SU-DHL-6 (cell line): Measurements from ENCODE around the gene CARMIL3.

ENCODE experiments used
- H2AFZ ChIP-seq: fragments of 200-600 bp; sonication (generic); 2 replicates; pipeline ENCODE4 v1.6.1; 2014; ENCODE audit warnings: low read depth, mild to moderate bottlenecking, moderate library complexity, mixed read lengths, antibody characterized with exemption, low read length; ENCODE audit not compliant: severe bottlenecking
- H3F3A ChIP-seq: fragments of 200-600 bp; shearing (Covaris generic); 2 replicates; pipeline ENCODE4 v1.6.0; 2016; ENCODE audit warnings: antibody characterized with exemption, mild to moderate bottlenecking; ENCODE audit not compliant: insufficient read depth
- H3K27ac ChIP-seq: fragments of 200-600 bp; sonication (generic); 2 replicates; pipeline ENCODE4 v1.5.1; 2016; ENCODE audit warnings: low read depth, mild to moderate bottlenecking, low read length, moderate library complexity, mixed read lengths
- H3K27me3 ChIP-seq: fragments of 200-600 bp; sonication (generic), shearing (Covaris generic); 2 replicates; pipeline ENCODE4 v1.6.0; 2014; ENCODE audit warnings: mild to moderate bottlenecking, low read length
- H3K36me3 ChIP-seq: fragments of 200-600 bp; sonication (generic); 2 replicates; pipeline ENCODE4 v1.6.1; 2014; ENCODE audit warnings: mild to moderate bottlenecking, low read length, mixed read lengths
- H3K4me2 ChIP-seq: fragments of 300-600, 200-600 bp; shearing (Covaris generic), sonication (generic); 2 replicates; pipeline ENCODE4 v1.6.0; 2014; ENCODE audit warnings: low read length, low read depth, mild to moderate bottlenecking; ENCODE audit not compliant: poor library complexity, severe bottlenecking
- H3K4me3 ChIP-seq: fragments of 200-600 bp; sonication (generic); 2 replicates; pipeline ENCODE4 v1.5.1; 2014; ENCODE audit warnings: antibody characterized with exemption, low read length, mild to moderate bottlenecking, mixed read lengths; ENCODE audit not compliant: insufficient read depth, poor library complexity, severe bottlenecking
- H3K79me2 ChIP-seq: fragments of 200-600 bp; sonication (generic); 2 replicates; pipeline ENCODE4 v1.6.1; 2014; ENCODE audit warnings: mild to moderate bottlenecking, low read length, moderate library complexity; ENCODE audit not compliant: insufficient read depth
- H3K9ac ChIP-seq: fragments of 200-600 bp; sonication (generic); 2 replicates; pipeline ENCODE4 v1.7.0; 2014; ENCODE audit warnings: mild to moderate bottlenecking, low read length
- H3K9me2 ChIP-seq: fragments of 200-600 bp; sonication (generic); replicated peaks from 2 replicates; pipeline ENCODE4 v1.6.1; 2014; ENCODE audit warnings: low read length; ENCODE audit not compliant: insufficient read depth
- H3K9me3 ChIP-seq: fragments of 200-600 bp; sonication (generic); 2 replicates; pipeline ENCODE4 v1.6.1; 2014; ENCODE audit warnings: low read length, mixed read lengths; ENCODE audit not compliant: insufficient read depth
- H4K20me1 ChIP-seq: fragments of 200-600 bp; sonication (generic); 2 replicates; pipeline ENCODE4 v1.6.1; 2014; ENCODE audit warnings: low read depth, mild to moderate bottlenecking, antibody characterized with exemption, low read length, moderate library complexity, mixed read lengths
- EZH2phosphoT487 ChIP-seq: fragments of 200-600 bp; sonication (generic), shearing (Covaris generic); conservative IDR thresholded peaks from 2 replicates; pipeline ENCODE4 v1.6.1; 2018; ENCODE audit warnings: mild to moderate bottlenecking, antibody characterized with exemption, low read length, moderate library complexity, mixed read lengths
- TF ChIP-seq, protein P1 (sequence below): fragments of 200-600 bp; sonication (generic); IDR thresholded peaks from one replicate; pipeline ENCODE4 v1.5.1; 2017; ENCODE audit warnings: antibody characterized with exemption, mild to moderate bottlenecking, low read length, moderate library complexity; ENCODE audit not compliant: insufficient read depth, poor library complexity, severe bottlenecking

Gene CARMIL3

DNA sequence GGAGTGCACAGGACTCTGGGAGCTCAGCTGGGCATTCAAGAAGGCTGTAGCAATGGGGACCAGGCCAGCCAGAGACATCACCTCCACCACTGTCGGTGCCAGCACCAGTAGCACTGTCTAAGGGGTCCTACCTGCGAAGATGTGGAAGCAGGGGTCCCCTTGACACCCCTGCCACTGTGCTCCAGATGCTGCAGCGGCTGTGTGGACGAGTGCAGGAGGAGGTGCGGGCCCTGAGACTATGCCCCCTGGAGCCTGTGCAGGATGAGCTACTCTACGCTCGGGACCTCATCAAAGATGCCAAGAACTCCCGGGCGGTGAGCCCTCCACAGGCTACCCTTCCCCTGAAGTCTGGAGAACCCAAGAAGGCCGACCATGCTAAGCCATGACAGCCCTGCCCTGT, 8.6 kb downstream of the CARMIL3 start:
- H4K20me1 ChIP-seq: no peaks in the 10 kb centered on the region
- H2AFZ ChIP-seq: no peak overlapping the region
- H3K4me2 ChIP-seq: no peak overlapping the region
- H3K9me3 ChIP-seq: no peaks in the 10 kb centered on the region
- no peaks in the 10 kb centered on the region for H3F3A ChIP-seq
- H3K79me2 ChIP-seq: no peaks in the 10 kb centered on the region
- TF ChIP-seq, protein P1, sequence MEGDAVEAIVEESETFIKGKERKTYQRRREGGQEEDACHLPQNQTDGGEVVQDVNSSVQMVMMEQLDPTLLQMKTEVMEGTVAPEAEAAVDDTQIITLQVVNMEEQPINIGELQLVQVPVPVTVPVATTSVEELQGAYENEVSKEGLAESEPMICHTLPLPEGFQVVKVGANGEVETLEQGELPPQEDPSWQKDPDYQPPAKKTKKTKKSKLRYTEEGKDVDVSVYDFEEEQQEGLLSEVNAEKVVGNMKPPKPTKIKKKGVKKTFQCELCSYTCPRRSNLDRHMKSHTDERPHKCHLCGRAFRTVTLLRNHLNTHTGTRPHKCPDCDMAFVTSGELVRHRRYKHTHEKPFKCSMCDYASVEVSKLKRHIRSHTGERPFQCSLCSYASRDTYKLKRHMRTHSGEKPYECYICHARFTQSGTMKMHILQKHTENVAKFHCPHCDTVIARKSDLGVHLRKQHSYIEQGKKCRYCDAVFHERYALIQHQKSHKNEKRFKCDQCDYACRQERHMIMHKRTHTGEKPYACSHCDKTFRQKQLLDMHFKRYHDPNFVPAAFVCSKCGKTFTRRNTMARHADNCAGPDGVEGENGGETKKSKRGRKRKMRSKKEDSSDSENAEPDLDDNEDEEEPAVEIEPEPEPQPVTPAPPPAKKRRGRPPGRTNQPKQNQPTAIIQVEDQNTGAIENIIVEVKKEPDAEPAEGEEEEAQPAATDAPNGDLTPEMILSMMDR: no peak
- no peak for TF ChIP-seq EZH2phosphoT487
- no peaks in the 10 kb centered on the region for H3K36me3 ChIP-seq
- no peaks in the 10 kb centered on the region for H3K27me3 ChIP-seq
- H3K9me2 ChIP-seq: no peaks in the 10 kb centered on the region
- H3K9ac ChIP-seq: no peak overlapping the region
- H3K27ac ChIP-seq: no peak overlapping the region
- H3K4me3 ChIP-seq: no peak overlapping the region

DNA sequence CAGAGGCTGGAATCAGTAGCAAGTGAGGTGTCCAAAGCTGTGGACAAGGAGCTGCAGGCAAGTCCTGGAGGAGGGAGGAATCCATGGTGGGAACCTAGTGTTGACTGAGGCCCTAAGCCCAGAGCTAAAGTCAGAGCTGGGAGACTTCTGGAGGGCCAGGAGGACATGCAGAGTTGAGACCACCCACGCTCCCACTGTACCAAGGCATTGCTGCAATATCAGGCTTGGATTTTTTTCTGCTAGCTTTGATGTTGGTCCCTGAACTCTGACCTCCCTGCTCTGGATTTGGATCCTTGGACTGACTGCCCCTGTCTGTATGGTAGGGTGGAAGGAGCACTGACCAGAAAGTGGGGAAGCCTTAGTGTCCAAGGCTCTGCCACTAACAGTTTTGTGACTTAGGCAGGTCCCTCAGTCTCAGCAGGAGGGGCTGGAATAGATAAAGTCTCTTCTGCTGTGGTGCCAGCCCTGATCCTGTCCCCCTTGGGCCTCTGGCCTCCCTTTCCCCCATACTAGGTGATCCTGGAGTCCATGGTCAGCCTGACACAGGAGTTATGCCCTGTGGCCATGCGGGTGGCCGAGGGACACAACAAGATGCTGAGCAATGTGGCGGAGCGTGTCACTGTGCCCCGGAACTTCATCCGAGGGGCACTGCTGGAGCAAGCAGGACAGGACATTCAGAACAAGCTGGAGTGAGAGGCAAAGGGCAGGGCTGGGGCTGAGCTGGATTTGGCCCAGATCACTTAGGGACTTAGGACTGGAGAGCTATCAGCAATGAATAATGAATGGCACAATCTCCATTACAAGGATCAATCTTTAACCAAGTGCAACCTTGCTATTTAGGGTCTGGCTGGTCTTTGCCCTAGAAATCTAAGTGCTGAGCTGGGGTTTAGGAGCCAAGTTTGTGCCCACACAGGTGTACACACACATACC, 9.4 kb downstream of the CARMIL3 start:
- no peaks in the 10 kb centered on the region for H3F3A ChIP-seq
- TF ChIP-seq, protein P1: no peak
- no peak for TF ChIP-seq EZH2phosphoT487
- no peaks in the 10 kb centered on the region for H4K20me1 ChIP-seq
- H2AFZ ChIP-seq: no peak overlapping the region
- H3K4me3 ChIP-seq: no peak overlapping the region
- no peaks in the 10 kb centered on the region for H3K9me2 ChIP-seq
- no peak overlapping the region for H3K9ac ChIP-seq
- no peaks in the 10 kb centered on the region for H3K79me2 ChIP-seq
- H3K27me3 ChIP-seq: no peaks in the 10 kb centered on the region
- no peaks in the 10 kb centered on the region for H3K9me3 ChIP-seq
- no peak overlapping the region for H3K27ac ChIP-seq
- no peak overlapping the region for H3K4me2 ChIP-seq
- H3K36me3 ChIP-seq: no peaks in the 10 kb centered on the region

DNA sequence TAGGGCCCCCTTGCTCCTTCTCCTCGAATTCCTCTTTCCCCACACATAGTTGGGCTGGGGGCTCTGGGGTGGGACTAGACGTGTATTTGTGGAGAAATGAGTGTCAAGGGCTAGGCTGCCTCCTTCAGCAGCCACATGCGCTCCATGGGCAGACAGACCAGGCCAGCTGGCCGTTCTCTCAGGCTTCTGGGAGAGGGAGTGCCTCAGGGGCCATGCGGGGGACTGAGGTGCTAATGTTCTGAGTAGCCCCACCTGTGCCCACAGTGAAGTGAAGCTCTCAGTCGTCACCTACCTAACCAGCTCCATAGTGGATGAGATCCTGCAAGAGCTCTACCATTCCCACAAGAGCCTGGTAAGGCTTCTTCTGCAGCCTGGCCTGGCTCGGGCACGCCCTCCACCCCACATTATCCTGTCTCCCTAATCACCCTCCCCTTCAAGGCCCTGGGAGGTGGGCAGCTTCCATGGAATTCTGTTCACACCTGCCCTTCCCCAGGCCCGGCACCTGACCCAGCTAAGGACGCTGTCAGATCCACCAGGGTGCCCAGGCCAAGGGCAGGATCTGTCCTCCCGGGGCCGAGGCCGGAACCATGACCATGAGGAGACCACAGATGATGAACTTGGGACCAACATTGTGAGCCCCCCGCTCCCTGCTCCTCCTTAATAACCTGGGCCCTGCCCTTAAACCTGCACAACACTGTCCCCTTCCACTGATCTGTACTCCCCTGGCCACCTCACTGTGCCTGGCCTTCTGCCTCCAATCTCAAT, 10.6 kb downstream of the CARMIL3 start:
- H3K4me2 ChIP-seq: no peak overlapping the region
- no peak for TF ChIP-seq EZH2phosphoT487
- TF ChIP-seq, protein P1: no peak
- no peaks in the 10 kb centered on the region for H3F3A ChIP-seq
- H4K20me1 ChIP-seq: no peaks in the 10 kb centered on the region
- no peak overlapping the region for H2AFZ ChIP-seq
- no peak overlapping the region for H3K27ac ChIP-seq
- no peak overlapping the region for H3K4me3 ChIP-seq
- H3K9ac ChIP-seq: no peak overlapping the region
- no peaks in the 10 kb centered on the region for H3K27me3 ChIP-seq
- no peaks in the 10 kb centered on the region for H3K9me2 ChIP-seq
- H3K79me2 ChIP-seq: no peaks in the 10 kb centered on the region
- no peaks in the 10 kb centered on the region for H3K9me3 ChIP-seq
- no peaks in the 10 kb centered on the region for H3K36me3 ChIP-seq
